ES-I3 (cell line): ENCODE data around the gene CASKIN1.

ENCODE experiments used
- H3K36me3 ChIP-seq: 2 replicates; pipeline ENCODE4 v1.6.1; 2013; ENCODE audit warnings: mild to moderate bottlenecking, low read length, control low read depth, moderate library complexity; ENCODE audit not compliant: insufficient read depth
- H3K4me1 ChIP-seq: 2 replicates; pipeline ENCODE4 v1.6.1; 2013; ENCODE audit warnings: mild to moderate bottlenecking, control low read depth, low read length; ENCODE audit not compliant: insufficient read depth
- H3K9ac ChIP-seq: 2 replicates; pipeline ENCODE4 v1.6.1; 2013; ENCODE audit warnings: low read depth, mild to moderate bottlenecking, low read length, moderate library complexity
- H3K9me3 ChIP-seq: 2 replicates; pipeline ENCODE4 v1.6.1; 2013; ENCODE audit warnings: mild to moderate bottlenecking, low read length, moderate library complexity; ENCODE audit not compliant: control insufficient read depth, insufficient read depth

Gene CASKIN1

GRCh38 chr16:2196981-2197511 lies 641 bp upstream of the CASKIN1 start:
- no peaks in the 10 kb centered on the region for H3K9me3 ChIP-seq
- no peaks in the 10 kb centered on the region for H3K4me1 ChIP-seq
- peak overlapping the region; percentile 42; the same call in 1 of the 2 replicates for H3K9ac ChIP-seq
- no peaks in the 10 kb centered on the region for H3K36me3 ChIP-seq

GRCh38 chr16:2195322-2196161 lies 863 bp downstream of the CASKIN1 start:
- no peaks in the 10 kb centered on the region for H3K4me1 ChIP-seq
- peak overlapping the region; percentile 30; the same call in 1 of the 2 replicates for H3K9ac ChIP-seq
- H3K9me3 ChIP-seq, result no peaks in the 10 kb centered on the region
- no peaks in the 10 kb centered on the region for H3K36me3 ChIP-seq

- no peaks in the 10 kb centered on the region for H3K36me3 ChIP-seq
- H3K9me3 ChIP-seq, result no peaks in the 10 kb centered on the region
- peak overlapping the region; percentile 30; the same call in 1 of the 2 replicates for H3K9ac ChIP-seq
- no peaks in the 10 kb centered on the region for H3K4me1 ChIP-seq
Observed at GRCh38 chr16:2194852-2195321, 1.5 kb downstream of the CASKIN1 start.

DNA sequence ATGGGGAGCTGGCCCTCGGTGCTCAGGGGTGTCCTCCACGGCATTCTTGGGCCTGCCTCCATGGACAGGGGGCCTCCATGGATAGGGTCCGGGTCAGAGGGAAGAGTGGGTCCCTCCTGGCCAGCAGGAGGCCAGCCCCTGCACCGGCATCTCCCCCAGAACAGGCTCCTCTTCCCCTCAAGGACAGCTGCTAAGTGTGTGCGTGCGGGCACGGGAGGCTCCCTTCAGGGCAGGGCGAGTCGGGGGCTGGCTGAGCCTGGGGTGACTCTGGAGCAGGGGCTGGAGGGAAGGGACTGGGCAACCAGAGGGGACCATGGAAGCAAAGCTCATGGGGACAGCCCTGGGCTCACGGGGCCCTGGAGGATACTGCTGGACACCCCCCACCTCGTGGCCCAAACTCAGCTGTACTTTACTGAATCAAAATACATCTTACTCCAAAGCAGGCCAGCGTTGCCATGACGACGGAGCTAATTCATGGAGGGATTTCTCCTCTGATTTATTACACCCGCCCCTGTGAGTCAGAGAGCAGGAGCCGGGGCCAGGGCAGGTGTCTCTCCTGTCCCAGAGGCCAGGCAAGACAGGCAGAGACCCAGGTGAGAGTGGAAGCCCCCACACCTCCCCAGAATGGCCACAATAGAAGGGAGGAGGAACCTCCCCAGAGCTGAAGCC lies 2.1 kb downstream of the CASKIN1 start:
- H3K9ac ChIP-seq, result no peak overlapping the region
- H3K4me1 ChIP-seq, result no peaks in the 10 kb centered on the region
- no peaks in the 10 kb centered on the region for H3K36me3 ChIP-seq
- H3K9me3 ChIP-seq, result no peaks in the 10 kb centered on the region

- Histone ChIP-seq H3K9ac (no peak overlapping the region), H3K36me3 (no peaks in the 10 kb centered on the region), H3K9me3 (no peaks in the 10 kb centered on the region), H3K4me1 (no peaks in the 10 kb centered on the region)
Observed at GRCh38 chr16:2191446-2191706, 5.0 kb downstream of the CASKIN1 start.

- no peaks in the 10 kb centered on the region for H3K4me1 ChIP-seq
- H3K9me3 ChIP-seq, result no peaks in the 10 kb centered on the region
- no peaks in the 10 kb centered on the region for H3K36me3 ChIP-seq
- H3K9ac ChIP-seq, result no peak overlapping the region
Observed at GRCh38 chr16:2190659-2191445, 5.6 kb downstream of the CASKIN1 start.

DNA sequence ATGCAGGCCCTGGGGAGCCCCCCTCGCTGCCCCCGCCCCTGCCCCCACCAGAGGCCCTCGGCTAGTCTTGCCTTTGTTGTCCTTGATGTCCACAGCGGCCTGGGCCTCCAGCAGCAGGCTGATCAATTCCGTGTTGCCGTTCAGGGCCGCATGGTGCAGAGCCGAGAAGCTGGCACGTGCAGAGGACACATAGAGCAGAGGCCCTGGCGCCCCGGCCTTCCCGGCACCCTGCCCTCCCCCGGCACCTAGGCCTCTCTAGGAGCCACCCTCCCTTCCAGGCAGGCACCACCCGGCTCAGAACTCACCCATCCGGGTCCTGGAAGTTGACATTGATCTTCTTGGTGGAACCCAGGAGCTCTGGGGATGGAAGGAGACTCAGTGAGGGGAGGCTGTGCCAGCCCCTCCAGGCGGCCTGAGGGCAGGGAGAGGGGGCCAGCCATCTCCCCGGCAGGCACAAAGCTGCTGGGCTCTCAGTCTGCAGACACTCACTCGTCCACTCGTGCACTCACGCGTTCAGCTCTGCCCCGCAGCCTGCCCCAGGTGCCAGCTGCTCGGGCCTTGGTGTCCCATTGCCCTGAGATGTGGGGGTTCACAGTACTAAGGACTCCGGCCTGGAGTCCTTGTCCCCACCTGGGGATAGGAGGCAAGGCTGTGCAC lies 6.3 kb downstream of the CASKIN1 start:
- no peaks in the 10 kb centered on the region for H3K4me1 ChIP-seq
- H3K36me3 ChIP-seq, result no peaks in the 10 kb centered on the region
- H3K9me3 ChIP-seq, result no peaks in the 10 kb centered on the region
- no peak overlapping the region for H3K9ac ChIP-seq

DNA sequence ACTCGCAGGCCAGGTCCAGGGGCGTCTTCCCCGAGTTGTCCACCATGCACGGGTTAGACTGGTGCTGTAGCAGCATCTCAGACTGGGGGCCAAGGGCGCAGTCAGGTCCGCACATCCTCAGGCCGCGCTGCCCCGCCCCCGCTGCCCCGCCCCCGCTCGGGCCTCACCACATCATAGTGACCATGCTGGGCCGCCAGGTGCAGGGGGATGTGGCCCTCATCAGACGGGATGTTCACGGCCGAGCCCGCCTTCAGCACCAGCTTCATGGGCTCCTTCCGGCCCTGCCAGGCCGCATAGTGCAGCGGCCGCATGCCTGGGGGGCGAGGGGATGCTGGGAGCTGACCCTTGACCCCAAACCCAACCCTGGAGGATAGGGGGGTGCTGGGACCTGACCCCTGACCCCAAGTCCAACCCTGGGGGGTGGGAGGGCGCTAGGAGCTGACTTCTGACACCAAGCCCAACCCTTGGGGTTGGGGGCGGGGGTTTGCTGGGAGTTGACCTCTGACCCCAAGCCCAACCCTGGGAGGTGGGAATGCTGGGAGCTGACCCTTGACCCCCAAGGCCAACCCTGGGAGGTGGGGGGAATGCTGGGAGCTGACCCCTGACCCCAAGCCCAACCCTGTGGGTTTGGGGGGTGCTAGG lies 7.0 kb downstream of the CASKIN1 start:
- no peaks in the 10 kb centered on the region for H3K9me3 ChIP-seq
- H3K4me1 ChIP-seq, result no peaks in the 10 kb centered on the region
- no peak overlapping the region for H3K9ac ChIP-seq
- no peaks in the 10 kb centered on the region for H3K36me3 ChIP-seq

DNA sequence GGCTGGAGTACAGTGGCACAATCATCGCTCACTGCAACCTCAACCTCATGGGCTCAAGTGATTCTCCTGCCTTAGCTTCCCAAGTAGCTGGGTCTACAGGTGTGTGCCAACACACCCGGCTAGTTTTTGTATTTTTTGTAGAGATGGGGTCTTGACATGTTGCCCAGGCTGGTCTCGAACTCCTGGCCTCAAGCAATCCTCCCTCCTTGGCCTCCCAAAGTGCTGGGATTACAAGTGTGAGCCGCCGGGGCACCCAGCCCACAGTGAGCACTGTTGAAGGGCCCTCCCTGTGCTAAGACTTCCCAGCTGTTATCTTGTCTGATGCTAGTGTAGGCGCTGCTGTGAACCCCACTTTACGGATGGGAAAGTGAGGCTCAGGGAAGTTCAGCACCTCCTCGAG lies 8.0 kb downstream of the CASKIN1 start:
- H3K9ac ChIP-seq, result no peak overlapping the region
- H3K4me1 ChIP-seq, result no peaks in the 10 kb centered on the region
- no peaks in the 10 kb centered on the region for H3K9me3 ChIP-seq
- no peaks in the 10 kb centered on the region for H3K36me3 ChIP-seq

DNA sequence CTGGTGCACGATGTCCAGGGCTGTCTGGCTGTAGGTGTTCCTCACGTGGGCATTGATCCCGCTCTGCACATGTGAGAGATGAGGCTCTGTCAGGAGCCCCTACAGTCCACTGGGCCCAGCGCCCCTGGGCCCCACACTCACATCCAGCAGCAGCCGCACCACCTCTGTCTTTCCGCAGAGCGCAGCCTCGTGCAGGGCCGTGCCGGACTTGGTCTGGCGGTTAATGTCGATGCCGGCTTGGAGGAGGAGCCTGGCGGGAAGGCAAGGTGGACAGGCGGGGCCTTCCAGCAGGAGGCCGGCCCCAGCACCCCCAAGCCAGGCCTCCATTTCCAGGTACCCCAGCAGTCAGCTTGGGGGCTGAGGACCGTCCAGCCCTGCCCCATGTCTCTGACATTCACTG lies 9.2 kb downstream of the CASKIN1 start:
- no peaks in the 10 kb centered on the region for H3K36me3 ChIP-seq

GRCh38 chr16:2186505-2186904 lies 9.9 kb downstream of the CASKIN1 start:
- H3K36me3 ChIP-seq, result no peaks in the 10 kb centered on the region
- H3K4me1 ChIP-seq, result no peaks in the 10 kb centered on the region
- no peak overlapping the region for H3K9ac ChIP-seq
- no peaks in the 10 kb centered on the region for H3K9me3 ChIP-seq

More for the DNA sequence above, 9.2 kb downstream of the CASKIN1 start:
- no peaks in the 10 kb centered on the region for H3K9me3 ChIP-seq
- H3K4me1 ChIP-seq, result no peaks in the 10 kb centered on the region
- no peak overlapping the region for H3K9ac ChIP-seq

GRCh38 chr16:2186064-2186463 lies 10.3 kb downstream of the CASKIN1 start:
- H3K9ac ChIP-seq, result no peak overlapping the region
- no peaks in the 10 kb centered on the region for H3K36me3 ChIP-seq
- H3K4me1 ChIP-seq, result no peaks in the 10 kb centered on the region
- no peaks in the 10 kb centered on the region for H3K9me3 ChIP-seq

DNA sequence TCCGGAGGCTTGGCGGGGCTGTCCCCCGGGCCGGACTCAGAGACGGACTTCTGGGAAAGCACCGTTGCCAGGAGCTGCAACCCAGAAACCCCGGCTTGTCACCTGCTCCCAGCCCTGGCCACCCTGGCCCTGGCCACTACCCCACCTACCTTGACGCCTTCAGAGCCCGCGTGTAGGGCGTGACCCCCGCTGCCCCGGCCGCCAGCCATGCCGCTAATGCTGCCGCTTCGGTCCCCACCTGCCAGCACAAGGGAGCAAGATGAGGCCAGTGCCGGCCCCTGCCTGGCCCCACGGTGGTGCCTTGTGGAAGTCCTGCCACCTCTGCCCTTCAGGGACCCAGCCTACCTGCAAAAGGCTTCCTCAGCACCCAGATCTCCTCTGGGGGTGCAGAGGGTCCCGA lies 11.4 kb downstream of the CASKIN1 start:
- Histone ChIP-seq H3K4me1 (no peaks in the 10 kb centered on the region), H3K9ac (no peak overlapping the region), H3K36me3 (no peaks in the 10 kb centered on the region), H3K9me3 (no peaks in the 10 kb centered on the region)

- Histone ChIP-seq H3K4me1 (no peaks in the 10 kb centered on the region), H3K9me3 (no peaks in the 10 kb centered on the region), H3K36me3 (no peaks in the 10 kb centered on the region), H3K9ac (no peak overlapping the region)
Observed at GRCh38 chr16:2184346-2184745, 12.1 kb downstream of the CASKIN1 start.
